Liver (tissue), 9 donors: Measurements from ENCODE around the gene KYAT1. TPM values are rescaled to one million over a fixed set of nuclear protein-coding genes. Genes with fewer than 3 reads are reported as not detected.
A peak's percentile ranks its signal among the peaks of the same experiment; 100 is the strongest.

Source experiments
- DNase-seq: peaks from one replicate; pipeline ENCODE4 v3.0.0-alpha.2; 2017; ENCODE audit warnings: low spot score
- H3K27ac ChIP-seq, 2 donors: one replicate each; pipeline ENCODE4 v1.7.0; 2013; ENCODE audit warnings: inconsistent platforms in 2 of 2, low read length in 2 of 2, control low read depth in 1 of 2, low read depth in 1 of 2, mild to moderate bottlenecking in 1 of 2
- H3K27me3 ChIP-seq, 4 donors: one replicate each; pipeline versions ENCODE4 v1.6.1 to v1.7.0; 2013; ENCODE audit warnings: low read length in 3 of 4, inconsistent platforms in 1 of 4, mild to moderate bottlenecking in 1 of 4, moderate library complexity in 1 of 4; ENCODE audit not compliant: control insufficient read depth in 4 of 4, insufficient read depth in 4 of 4
- H3K36me3 ChIP-seq, 4 donors: one replicate each; pipeline versions ENCODE4 v1.6.1 to v1.7.0; 2013; ENCODE audit warnings: low read length in 3 of 4, mild to moderate bottlenecking in 3 of 4, low read depth in 1 of 4, moderate library complexity in 1 of 4; ENCODE audit not compliant: control insufficient read depth in 4 of 4, insufficient read depth in 3 of 4
- H3K4me1 ChIP-seq, 4 donors: one replicate each; pipeline versions ENCODE4 v1.6.1 to v1.7.0; 2013; ENCODE audit warnings: low read length in 3 of 4, mild to moderate bottlenecking in 3 of 4, moderate library complexity in 1 of 4; ENCODE audit not compliant: control insufficient read depth in 4 of 4, insufficient read depth in 4 of 4
- H3K4me3 ChIP-seq, 3 donors: one replicate each; pipeline versions ENCODE4 v1.6.1 to v1.7.0; 2013; ENCODE audit warnings: low read length in 3 of 3, control low read depth in 1 of 3, low read depth in 1 of 3, mild to moderate bottlenecking in 1 of 3
- H3K9ac ChIP-seq, 2 donors: one replicate each; pipeline ENCODE4 v1.7.0; 2013; ENCODE audit warnings: low read length in 2 of 2, mild to moderate bottlenecking in 2 of 2, moderate library complexity in 2 of 2, control low read depth in 1 of 2, low read depth in 1 of 2
- H3K9me3 ChIP-seq, 4 donors: one replicate each; pipeline versions ENCODE4 v1.6.1 to v1.7.0; 2013; ENCODE audit warnings: low read length in 3 of 4; ENCODE audit not compliant: control insufficient read depth in 4 of 4
- CTCF ChIP-seq: fragments of 150-350 bp; IDR thresholded peaks from 2 replicates; pipeline ENCODE4 v1.5.1; 2017; ENCODE audit warnings: improper control_type of control experiment, low read depth, low read length; ENCODE audit not compliant: missing input control
- FOXA1 ChIP-seq: IDR thresholded peaks from 2 replicates; pipeline ENCODE4 v1.6.1; 2016; ENCODE audit warnings: antibody characterized with exemption
- FOXA2 ChIP-seq: IDR thresholded peaks from 2 replicates; pipeline ENCODE4 v1.6.1; 2016; ENCODE audit warnings: antibody characterized with exemption
- GABPA ChIP-seq, 2 donors: IDR thresholded peaks in 1 of 2; conservative IDR thresholded peaks in 1 of 2; 2 replicates each; pipeline ENCODE4 v1.6.1; 2016; ENCODE audit warnings: antibody characterized with exemption in 2 of 2, mild to moderate bottlenecking in 1 of 2, moderate library complexity in 1 of 2
- HNF4A ChIP-seq, 2 donors: conservative IDR thresholded peaks; 2 replicates each; pipeline ENCODE4 v1.6.1; 2016; ENCODE audit warnings: antibody characterized with exemption in 2 of 2, mild to moderate bottlenecking in 2 of 2
- HNF4G ChIP-seq: IDR thresholded peaks from 2 replicates; pipeline ENCODE4 v1.6.1; 2016; ENCODE audit warnings: antibody characterized with exemption
- JUND ChIP-seq, 2 donors: IDR thresholded peaks; 2 replicates each; pipeline ENCODE4 v1.6.1; 2016; ENCODE audit warnings: antibody characterized with exemption in 2 of 2
- MAX ChIP-seq: IDR thresholded peaks from 2 replicates; pipeline ENCODE4 v1.6.1; 2016; ENCODE audit warnings: antibody characterized with exemption
- RXRA ChIP-seq, 2 donors: IDR thresholded peaks; 2 replicates each; pipeline ENCODE4 v1.6.1; 2017 to 2018; ENCODE audit warnings: antibody characterized with exemption in 2 of 2, mild to moderate bottlenecking in 1 of 2
- SP1 ChIP-seq: IDR thresholded peaks from 2 replicates; pipeline ENCODE4 v1.6.1; 2018; ENCODE audit warnings: antibody characterized with exemption, mild to moderate bottlenecking
- YY1 ChIP-seq: IDR thresholded peaks from 2 replicates; pipeline ENCODE4 v1.6.1; 2016; ENCODE audit warnings: antibody characterized with exemption, mild to moderate bottlenecking
- WGBS: extraction: QIAGEN DNeasy Blood & Tissue Kit; methylation state at CpG from one replicate; pipeline ENCODE4 v1.1.7; 2013; 5-methylcytosine and 5-hydroxymethylcytosine counted together
- polyA plus RNA-seq, 2 donors: library from polyadenylated mRNA; stranded (reverse) in 1 of 2; unstranded in 1 of 2; fragments of 200-250 nt in 1 of 2; fragments of >200 nt in 1 of 2; fragmentation: Nextera tagmentation in 1 of 2; extraction: Ambion mirVana in 1 of 2; gene quantifications; one replicate each; pipeline versions ENCODE4 v1.2.1 to v1.2.3, GENCODE V29; 2013 to 2015
- total RNA-seq, 2 donors: library from RNA; depleted of rRNA; stranded (reverse); fragments of >200 nt; gene quantifications; one replicate each; pipeline ENCODE4 v1.2.3, GENCODE V29; 2014
- TF ChIP-seq, protein P1 (sequence below): IDR thresholded peaks from 2 replicates; pipeline ENCODE4 v1.6.1; 2016; ENCODE audit warnings: antibody characterized with exemption
- donor health status: healthy.
- donor health status: healthy.
- donor health status: healthy.
- donor health status: healthy.
- donor health status: healthy.

KYAT1 gene
- total and polyA plus RNA-seq, 4 donors: 3.8 to 8.1 (median 7.4) TPM

DNA sequence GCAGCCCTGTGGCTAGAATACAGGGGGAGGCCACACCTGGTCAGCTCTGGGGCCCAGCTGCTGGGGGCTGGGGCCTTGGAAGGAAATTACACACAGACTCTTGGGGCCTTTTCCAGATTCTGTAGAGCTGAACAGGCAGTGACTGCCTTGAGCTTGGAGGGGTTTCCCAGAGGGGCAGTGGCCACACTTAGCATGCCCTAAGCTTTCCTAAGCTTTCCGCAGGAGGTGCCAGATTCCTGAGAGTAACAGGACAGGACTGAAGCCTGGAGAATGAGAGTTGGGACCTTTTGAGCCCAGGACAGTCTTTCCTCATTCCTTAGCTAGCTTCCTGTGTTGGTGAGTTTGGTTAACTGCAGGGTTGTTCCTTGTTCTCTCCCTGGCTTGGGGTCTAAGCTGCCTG, 93.3 kb downstream of the KYAT1 start:
- WGBS: 96% methylated on average over 1 of the region's 1 CpG
- Histone ChIP-seq H3K27me3 (no peaks in the 10 kb centered on the region), H3K4me3 (no peak overlapping the region), H3K4me1 (peaks cover 3 to 34% (median 25%) of the 10 kb centered on the region in 4 donors), H3K27ac (no peak overlapping the region), H3K9me3 (no peaks in the 10 kb centered on the region), H3K36me3 (peaks cover 0 to 19% (median 6%) of the 10 kb centered on the region in 4 donors), H3K9ac (peak overlapping the region in 1 of 2 donors; percentile 3)
- no peak for DNase-seq
- TF ChIP-seq SP1 (no peak), RXRA (IDR thresholded peaks at IDR 0.05) (no peak), FOXA2 (no peak), HNF4G (no peak), CTCF (no peak), JUND (IDR thresholded peaks at IDR 0.05) (no peak), HNF4A (conservative IDR thresholded peaks at IDR 0.05) (no peak)

DNA sequence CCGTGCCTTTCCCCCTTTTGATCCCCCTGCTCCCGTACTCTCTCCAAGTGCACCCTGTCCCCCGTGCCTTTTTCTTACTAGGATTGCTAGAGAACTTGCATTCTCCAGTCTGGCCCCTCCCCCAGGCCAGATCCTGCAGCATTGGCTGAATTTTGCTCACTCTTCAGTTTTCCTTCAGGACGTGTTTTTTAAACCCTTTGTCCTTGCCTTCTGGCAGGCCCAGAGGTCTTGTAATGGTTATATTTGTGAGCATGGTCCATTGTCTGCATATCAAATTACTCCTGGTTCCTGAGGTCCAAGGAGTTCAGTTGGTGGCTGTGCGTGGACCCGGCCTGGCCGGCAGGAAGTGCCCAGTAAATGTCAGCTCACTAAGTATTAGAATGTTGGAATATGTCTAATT, 94.1 kb downstream of the KYAT1 start:
- Histone ChIP-seq H3K27ac (peak overlapping the region; percentile 80 to 88), H3K9me3 (no peaks in the 10 kb centered on the region), H3K4me1 (peaks cover 3 to 26% (median 17%) of the 10 kb centered on the region in 4 donors), H3K36me3 (peaks cover 0 to 17% (median 5%) of the 10 kb centered on the region in 4 donors), H3K4me3 (peak overlapping the region; percentile 80 to 92 (median 90)), H3K27me3 (no peaks in the 10 kb centered on the region), H3K9ac (peak overlapping the region; percentile 3 to 18)
- TF ChIP-seq FOXA1 (no peak), MAX (no peak), CTCF (no peak), YY1 (no peak), SP1 (no peak), JUND (IDR thresholded peaks at IDR 0.05) (no peak), GABPA (IDR thresholded peaks at IDR 0.05 in 1 of 2, conservative IDR thresholded peaks at IDR 0.05 in 1 of 2) (no peak)
- TF ChIP-seq, protein P1, sequence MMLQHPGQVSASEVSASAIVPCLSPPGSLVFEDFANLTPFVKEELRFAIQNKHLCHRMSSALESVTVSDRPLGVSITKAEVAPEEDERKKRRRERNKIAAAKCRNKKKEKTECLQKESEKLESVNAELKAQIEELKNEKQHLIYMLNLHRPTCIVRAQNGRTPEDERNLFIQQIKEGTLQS: no peak
- 1% methylated on average over 7 of the region's 7 CpGs for WGBS
- DNase-seq: no peak
